ENCODE measurements around the gene DROSHA. TPM values are rescaled to one million over a fixed set of nuclear protein-coding genes. Genes with fewer than 3 reads are reported as not detected.

DROSHA gene
- total RNA-seq, 3 donors from 2014 or later (not counting 1 experiment from before 2014, with no cell fraction given), result 44.9 to 55.9 (median 50.5) TPM

- Mint-ChIP-seq H3K9me3 (no peaks in the 10 kb centered on the region), H3K27ac (no peak overlapping the region), H3K36me3 (peaks cover 29% of the 10 kb centered on the region), H3K4me3 (no peak overlapping the region), H3K4me1 (no peaks in the 10 kb centered on the region), H3K27me3 (ENCODE audit: low read depth in 2 of 2) (no peaks in the 10 kb centered on the region)
- H3K27ac ChIP-seq (ENCODE audit: low read length), result no peak overlapping the region
- no peak overlapping the region for H3K4me3 ChIP-seq (ENCODE audit: low read length)
- peaks cover 87% of the 10 kb centered on the region for H3K36me3 ChIP-seq (ENCODE audit: control insufficient read depth, insufficient read depth, low read length)
- intact Hi-C loops (cut with micrococcal nuclease), result no loop called here
- H3K9me3 ChIP-seq (ENCODE audit: control insufficient read depth, insufficient read depth, low read length), result no peaks in the 10 kb centered on the region
- ATAC-seq (no peak), DNase-seq (no peak)
- no peaks in the 10 kb centered on the region for H3K4me1 ChIP-seq (ENCODE audit: control insufficient read depth, insufficient read depth, low read length)
- TF ChIP-seq CTCF (IDR thresholded peaks at IDR 0.05), result no peak
- H3K27me3 ChIP-seq (ENCODE audit: control insufficient read depth, insufficient read depth, low read length), result no peaks in the 10 kb centered on the region
- 97% methylated on average over 4 of the region's 4 CpGs for WGBS (ENCODE audit: insufficient coverage)
These were observed 31.6 kb downstream of the DROSHA start for GRCh38 chr5:31500256-31500655.

- 98% methylated on average over 6 of the region's 6 CpGs for WGBS (ENCODE audit: insufficient coverage)
- H3K36me3 ChIP-seq (ENCODE audit: control insufficient read depth, insufficient read depth, low read length), result peaks cover 81% of the 10 kb centered on the region
- no peaks in the 10 kb centered on the region for H3K9me3 Mint-ChIP-seq
These were observed 35.0 kb downstream of the DROSHA start for GRCh38 chr5:31496891-31497290.

GRCh38 chr5:31496301-31496700 is 35.6 kb downstream of the DROSHA start:
- TF ChIP-seq CTCF (IDR thresholded peaks at IDR 0.05), result no peak
- no peaks in the 10 kb centered on the region for H3K4me1 ChIP-seq (ENCODE audit: control insufficient read depth, insufficient read depth, low read length)
- no peaks in the 10 kb centered on the region for H3K27me3 ChIP-seq (ENCODE audit: control insufficient read depth, insufficient read depth, low read length)
- Mint-ChIP-seq H3K27ac (no peak overlapping the region), H3K27me3 (ENCODE audit: low read depth in 2 of 2) (no peaks in the 10 kb centered on the region), H3K36me3 (peaks cover 5% of the 10 kb centered on the region), H3K4me1 (no peaks in the 10 kb centered on the region), H3K9me3 (no peaks in the 10 kb centered on the region), H3K4me3 (no peak overlapping the region)
- DNase-seq (no peak), ATAC-seq (no peak)
- H3K4me3 ChIP-seq (ENCODE audit: low read length), result no peak overlapping the region
- H3K9me3 ChIP-seq (ENCODE audit: control insufficient read depth, insufficient read depth, low read length), result no peaks in the 10 kb centered on the region
- no peak overlapping the region for H3K27ac ChIP-seq (ENCODE audit: low read length)
- 98% methylated on average over 2 of the region's 2 CpGs for WGBS (ENCODE audit: insufficient coverage)
- H3K36me3 ChIP-seq (ENCODE audit: control insufficient read depth, insufficient read depth, low read length), result peaks cover 76% of the 10 kb centered on the region
- intact Hi-C loops (cut with micrococcal nuclease), result no loop called here

More at GRCh38 chr5:31496891-31497290, 35.0 kb downstream of the DROSHA start:
- no peaks in the 10 kb centered on the region for H3K27me3 Mint-ChIP-seq (ENCODE audit: low read depth in 2 of 2)
- no peak for DNase-seq
- no peaks in the 10 kb centered on the region for H3K9me3 ChIP-seq (ENCODE audit: control insufficient read depth, insufficient read depth, low read length)
- H3K4me1 ChIP-seq (ENCODE audit: control insufficient read depth, insufficient read depth, low read length), result no peaks in the 10 kb centered on the region
- no peak for TF ChIP-seq CTCF (IDR thresholded peaks at IDR 0.05)
- no peak overlapping the region for H3K27ac Mint-ChIP-seq
- intact Hi-C loops (cut with micrococcal nuclease), result no loop called here
- no peak overlapping the region for H3K27ac ChIP-seq (ENCODE audit: low read length)
- H3K36me3 Mint-ChIP-seq, result peaks cover 5% of the 10 kb centered on the region
- H3K4me3 Mint-ChIP-seq, result no peak overlapping the region
- ATAC-seq, result no peak
- no peaks in the 10 kb centered on the region for H3K27me3 ChIP-seq (ENCODE audit: control insufficient read depth, insufficient read depth, low read length)
- H3K4me3 ChIP-seq (ENCODE audit: low read length), result no peak overlapping the region
- H3K4me1 Mint-ChIP-seq, result no peaks in the 10 kb centered on the region

- H3K27me3 Mint-ChIP-seq (ENCODE audit: low read depth in 2 of 2), result no peaks in the 10 kb centered on the region
- H3K36me3 ChIP-seq (ENCODE audit: control insufficient read depth, insufficient read depth, low read length), result peaks cover 68% of the 10 kb centered on the region
- no peaks in the 10 kb centered on the region for H3K4me1 Mint-ChIP-seq
- 96% methylated on average over 2 of the region's 4 CpGs for WGBS (ENCODE audit: insufficient coverage)
- no peaks in the 10 kb centered on the region for H3K9me3 Mint-ChIP-seq
- no peak for TF ChIP-seq CTCF (IDR thresholded peaks at IDR 0.05)
- no peak overlapping the region for H3K27ac ChIP-seq (ENCODE audit: low read length)
- intact Hi-C loops (cut with micrococcal nuclease), result no loop called here
- peaks cover 3% of the 10 kb centered on the region for H3K36me3 Mint-ChIP-seq
- H3K4me3 ChIP-seq (ENCODE audit: low read length), result no peak overlapping the region
- DNase-seq, result no peak
- ATAC-seq, result no peak
- H3K27me3 ChIP-seq (ENCODE audit: control insufficient read depth, insufficient read depth, low read length), result no peaks in the 10 kb centered on the region
- no peaks in the 10 kb centered on the region for H3K4me1 ChIP-seq (ENCODE audit: control insufficient read depth, insufficient read depth, low read length)
- no peak overlapping the region for H3K4me3 Mint-ChIP-seq
- H3K9me3 ChIP-seq (ENCODE audit: control insufficient read depth, insufficient read depth, low read length), result no peaks in the 10 kb centered on the region
- no peak overlapping the region for H3K27ac Mint-ChIP-seq
These were observed 36.6 kb downstream of the DROSHA start for GRCh38 chr5:31495336-31495735.
